GM19193 (cell line): ENCODE data around the gene CARS2.

Experiments
- POLR2A ChIP-seq: IDR thresholded peaks from 4 replicates; pipeline ENCODE4 v1.6.1; 2011; ENCODE audit not compliant: insufficient read depth, insufficient read length; ENCODE audit errors: extremely low read depth

The CARS2 gene

DNA sequence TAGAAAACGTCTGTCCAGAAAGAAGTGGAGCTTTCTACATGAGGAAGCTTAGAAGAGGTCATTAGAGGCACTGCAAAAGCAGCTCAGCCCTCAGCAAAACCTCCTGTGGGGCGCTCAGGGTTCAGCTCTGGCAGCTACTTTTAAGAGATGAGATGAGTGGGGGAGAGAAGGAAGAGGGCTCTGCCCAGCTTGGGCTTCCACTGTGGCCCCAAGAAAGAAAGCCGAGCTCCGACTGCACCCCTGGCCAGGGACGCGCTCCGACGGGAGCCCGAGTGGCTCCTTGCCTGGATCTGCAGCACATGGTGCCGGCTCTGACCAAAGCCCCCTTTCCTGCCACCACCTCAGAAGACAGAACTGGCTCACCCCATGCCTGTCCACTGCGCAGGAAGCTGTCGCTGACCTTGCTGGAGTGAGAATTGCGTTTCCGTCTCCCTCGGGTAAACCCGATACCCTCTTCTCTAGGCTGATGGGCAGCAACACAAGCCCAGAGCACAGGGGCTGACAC, 54.1 kb downstream of the CARS2 start:
- TF ChIP-seq POLR2A: no peak

GRCh38 chr13:110651271-110651670, 54.6 kb downstream of the CARS2 start:
- TF ChIP-seq POLR2A: no peak

DNA sequence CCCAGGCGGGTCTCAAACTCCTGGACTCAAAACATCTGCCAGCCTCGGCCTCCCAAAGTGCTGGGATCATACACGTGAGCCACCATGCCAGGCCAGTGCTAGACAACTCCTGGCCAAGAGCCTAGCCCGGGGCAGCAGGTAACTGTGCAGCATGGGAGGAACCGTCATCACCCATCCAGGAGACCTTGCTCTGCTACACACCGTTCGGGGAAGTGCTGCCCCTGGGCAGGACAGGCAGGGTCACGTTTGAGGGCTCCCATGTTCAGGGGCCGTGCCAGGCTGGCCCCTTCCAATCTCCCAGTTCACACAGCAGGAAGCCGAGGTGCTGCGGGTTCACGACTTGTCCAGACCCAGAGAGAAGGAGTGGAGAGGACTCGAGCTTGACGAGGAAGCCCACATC, 55.5 kb downstream of the CARS2 start:
- TF ChIP-seq POLR2A: no peak

GRCh38 chr13:110649551-110649950, 56.4 kb downstream of the CARS2 start:
- TF ChIP-seq POLR2A: no peak

GRCh38 chr13:110648848-110649421, 57.0 kb downstream of the CARS2 start:
- no peak for TF ChIP-seq POLR2A

DNA sequence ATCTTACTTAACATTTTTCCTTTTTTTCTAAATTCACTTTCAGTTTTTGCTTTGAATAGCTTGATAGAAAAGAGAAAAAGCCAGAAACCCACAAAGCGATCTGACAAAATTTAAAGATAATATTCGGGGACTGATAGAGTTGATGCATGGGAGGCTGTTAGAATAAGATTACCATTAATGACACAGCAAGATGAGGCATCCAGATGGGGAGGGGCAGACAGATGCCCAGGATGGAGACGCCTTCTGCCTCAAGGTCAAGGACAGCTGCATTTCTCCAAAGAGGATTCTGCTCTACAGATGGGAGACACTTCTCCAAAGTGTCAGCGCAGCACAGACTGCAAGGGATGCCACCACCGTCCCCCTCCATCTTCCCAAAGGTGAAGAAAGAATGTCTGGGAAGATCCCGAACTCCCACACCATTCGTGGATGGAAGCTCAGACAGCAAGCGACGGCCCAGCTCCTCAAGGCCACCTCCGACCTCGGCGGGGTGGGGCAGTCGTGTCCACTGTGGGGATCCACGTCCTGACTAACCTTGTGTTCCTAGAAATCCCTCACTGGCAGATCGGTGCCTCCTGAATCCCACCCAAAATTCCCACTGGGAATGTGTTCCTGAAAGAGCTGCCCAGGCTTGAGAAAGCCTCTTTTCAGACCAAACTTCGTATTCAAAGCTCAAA, 57.6 kb downstream of the CARS2 start:
- no peak for TF ChIP-seq POLR2A

- no peak for TF ChIP-seq POLR2A
Observed at GRCh38 chr13:110647365-110647737, 58.6 kb downstream of the CARS2 start.

DNA sequence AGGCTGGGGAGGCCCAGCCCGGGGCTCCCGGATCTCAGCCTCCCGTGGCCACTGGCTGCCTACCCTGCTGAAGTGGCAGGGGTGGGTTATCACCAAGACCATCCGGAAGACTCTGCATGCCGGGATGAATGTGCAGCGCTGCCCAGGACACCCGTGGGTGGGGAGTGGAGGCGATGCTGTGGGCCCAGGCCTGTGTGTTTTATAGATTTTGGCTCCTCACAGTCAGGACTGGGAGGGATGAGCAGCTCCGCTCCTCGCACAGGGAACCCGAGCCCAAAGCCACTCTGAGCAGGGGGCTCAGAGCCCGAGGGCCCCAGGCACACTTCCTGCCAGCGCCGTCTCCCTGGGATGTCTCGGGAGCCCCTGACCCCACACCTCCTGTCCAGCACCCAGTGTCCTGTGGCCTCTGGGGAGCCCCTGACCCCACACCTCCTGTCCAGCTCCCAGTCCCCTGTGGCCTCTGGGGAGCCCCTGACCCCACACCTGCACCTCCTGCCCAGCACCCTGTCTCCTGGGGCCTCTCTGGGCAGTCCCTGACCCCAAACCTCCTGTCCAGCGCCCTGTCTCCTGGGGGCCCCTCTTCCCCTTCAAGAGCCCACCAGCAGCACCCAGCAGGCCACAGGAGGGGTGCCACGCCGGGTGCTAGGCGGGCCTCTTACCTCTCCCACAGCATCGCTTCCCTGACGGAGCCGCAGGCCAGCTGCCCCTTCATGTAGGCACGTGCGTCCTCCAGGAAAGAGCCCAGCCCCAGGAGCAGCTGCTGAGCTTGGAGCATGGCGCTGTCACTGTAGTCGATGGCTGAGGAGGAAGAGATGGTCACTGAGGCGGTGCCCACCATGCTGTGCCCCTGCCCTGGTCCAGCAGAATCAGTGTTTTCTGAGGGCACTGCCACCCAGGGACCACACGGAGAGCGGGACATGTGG, 59.2 kb downstream of the CARS2 start:
- TF ChIP-seq POLR2A: peak; percentile 7

- TF ChIP-seq POLR2A: no peak
Observed at GRCh38 chr13:110645750-110646149, 60.2 kb downstream of the CARS2 start.

GRCh38 chr13:110644892-110645521, 60.9 kb downstream of the CARS2 start:
- no peak for TF ChIP-seq POLR2A

DNA sequence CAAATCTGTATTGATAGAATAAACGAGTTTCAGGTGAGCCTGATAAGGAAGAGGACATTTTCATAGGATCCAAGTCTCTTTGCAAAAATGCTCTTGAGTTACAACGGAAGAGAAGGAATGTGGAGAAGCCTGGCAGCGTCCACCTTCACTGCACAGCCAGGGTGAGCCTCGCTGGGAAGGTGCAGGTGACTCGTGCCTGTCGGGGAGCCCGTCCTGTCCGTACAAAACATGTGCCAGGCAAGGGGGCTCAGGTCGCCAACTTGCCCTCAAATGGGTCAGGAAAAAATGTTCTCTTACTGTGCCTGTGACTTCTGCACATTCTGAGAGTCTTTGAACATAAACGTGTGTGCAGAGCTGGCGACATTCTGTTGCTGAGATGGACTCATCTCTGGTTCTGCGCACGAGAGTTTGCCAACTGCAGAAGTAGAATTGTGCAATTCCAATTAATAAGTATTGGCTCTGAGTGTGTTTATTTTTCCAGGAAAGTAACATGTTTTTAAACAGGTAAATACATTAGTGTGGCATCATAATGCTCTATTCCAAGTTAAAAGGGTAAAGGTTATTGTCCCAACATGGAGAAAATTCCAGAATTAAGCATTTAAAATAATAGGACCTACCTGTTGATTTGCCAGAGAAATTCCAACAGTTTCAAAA, 62.0 kb downstream of the CARS2 start:
- TF ChIP-seq POLR2A: no peak

- no peak for TF ChIP-seq POLR2A
Observed at GRCh38 chr13:110643324-110643723, 62.6 kb downstream of the CARS2 start.

- no peak for TF ChIP-seq POLR2A
Observed at GRCh38 chr13:110642291-110642981, 63.5 kb downstream of the CARS2 start.
